ENCODE measurements around the gene FAM124B. TPM values are rescaled to one million over a fixed set of nuclear protein-coding genes. Genes with fewer than 3 reads are reported as not detected.

FAM124B gene
- total RNA-seq, 3 donors from 2014 or later = 2.6 to 7.9 (median 3.5) TPM

DNA sequence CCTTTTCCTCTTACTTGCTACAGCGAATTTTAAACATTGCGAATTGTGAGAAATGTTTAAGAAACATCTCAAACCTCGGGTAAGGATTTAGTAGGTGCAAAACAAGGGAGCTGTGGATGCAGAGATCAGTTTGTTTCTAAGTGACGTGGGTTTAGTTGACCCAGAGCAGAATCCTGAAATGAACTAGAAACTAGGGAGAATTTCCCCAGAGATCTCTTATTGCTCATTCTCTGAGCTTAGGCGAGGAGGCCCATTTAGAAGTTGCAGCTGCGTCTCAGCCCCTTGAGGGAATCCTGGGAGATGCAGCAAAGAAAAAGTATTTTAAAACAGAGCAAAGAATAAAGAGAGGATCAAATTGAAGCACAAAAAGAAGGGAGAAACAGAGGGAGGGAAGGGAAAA is 29.3 kb downstream of the FAM124B start:
- no peaks in the 10 kb centered on the region for H3K4me1 ChIP-seq
- H3K9me3 ChIP-seq = no peaks in the 10 kb centered on the region
- H3K36me3 ChIP-seq = no peaks in the 10 kb centered on the region
- H3K4me3 ChIP-seq = no peak overlapping the region
- DNase-seq (ENCODE audit: low spot score in 2 of 2) = no peak
- H3K27ac ChIP-seq = no peak overlapping the region
- intact Hi-C loops (cut with DNase I; ENCODE audit: low total_unique reads) = no loop called here
- TF ChIP-seq POLR2A (IDR thresholded peaks at IDR 0.05) (no peak), POLR2AphosphoS5 (IDR thresholded peaks at IDR 0.05) (no peak)
- TF ChIP-seq, protein P1, sequence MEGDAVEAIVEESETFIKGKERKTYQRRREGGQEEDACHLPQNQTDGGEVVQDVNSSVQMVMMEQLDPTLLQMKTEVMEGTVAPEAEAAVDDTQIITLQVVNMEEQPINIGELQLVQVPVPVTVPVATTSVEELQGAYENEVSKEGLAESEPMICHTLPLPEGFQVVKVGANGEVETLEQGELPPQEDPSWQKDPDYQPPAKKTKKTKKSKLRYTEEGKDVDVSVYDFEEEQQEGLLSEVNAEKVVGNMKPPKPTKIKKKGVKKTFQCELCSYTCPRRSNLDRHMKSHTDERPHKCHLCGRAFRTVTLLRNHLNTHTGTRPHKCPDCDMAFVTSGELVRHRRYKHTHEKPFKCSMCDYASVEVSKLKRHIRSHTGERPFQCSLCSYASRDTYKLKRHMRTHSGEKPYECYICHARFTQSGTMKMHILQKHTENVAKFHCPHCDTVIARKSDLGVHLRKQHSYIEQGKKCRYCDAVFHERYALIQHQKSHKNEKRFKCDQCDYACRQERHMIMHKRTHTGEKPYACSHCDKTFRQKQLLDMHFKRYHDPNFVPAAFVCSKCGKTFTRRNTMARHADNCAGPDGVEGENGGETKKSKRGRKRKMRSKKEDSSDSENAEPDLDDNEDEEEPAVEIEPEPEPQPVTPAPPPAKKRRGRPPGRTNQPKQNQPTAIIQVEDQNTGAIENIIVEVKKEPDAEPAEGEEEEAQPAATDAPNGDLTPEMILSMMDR (IDR thresholded peaks at IDR 0.05) = no peak
- H3K27me3 ChIP-seq = no peaks in the 10 kb centered on the region

DNA sequence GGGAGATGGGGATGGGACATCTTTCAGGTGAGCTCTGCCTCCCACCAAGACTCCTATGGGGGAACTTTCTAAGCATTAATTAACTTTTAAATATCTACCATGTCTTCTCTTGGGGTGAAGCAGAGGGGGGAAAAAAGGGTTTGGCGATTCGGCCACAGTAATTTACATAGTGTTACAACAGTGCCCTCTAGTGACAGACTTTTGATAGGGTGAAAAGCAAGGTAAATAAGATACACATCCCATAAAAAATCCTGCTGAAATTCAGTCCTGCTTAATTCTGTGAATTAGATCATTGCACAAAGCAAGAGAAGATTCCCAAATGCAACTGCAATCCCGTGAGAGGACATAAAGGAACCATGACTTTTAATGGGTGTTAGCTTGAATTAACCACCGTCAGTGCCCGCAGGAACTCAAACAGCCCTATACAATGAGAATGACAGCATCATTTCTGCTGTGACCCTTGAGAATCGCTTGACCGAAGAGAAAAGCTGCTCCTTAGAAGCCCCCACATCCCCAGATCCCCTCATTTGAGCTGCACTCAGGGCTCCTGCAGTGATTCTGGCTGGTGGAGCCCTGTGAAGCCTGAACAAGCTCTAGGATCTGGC is 32.8 kb downstream of the FAM124B start:
- intact Hi-C loops (cut with DNase I; ENCODE audit: low total_unique reads) = no loop called here
- H3K27ac ChIP-seq = no peak overlapping the region
- H3K9me3 ChIP-seq = no peaks in the 10 kb centered on the region
- H3K27me3 ChIP-seq = no peaks in the 10 kb centered on the region
- no peak for TF ChIP-seq POLR2AphosphoS5 (IDR thresholded peaks at IDR 0.05)
- TF ChIP-seq POLR2A (IDR thresholded peaks at IDR 0.05) = no peak
- TF ChIP-seq, protein P1 (IDR thresholded peaks at IDR 0.05) = peak in 2 of 3 donors; percentile 43 to 47
- H3K4me1 ChIP-seq = no peaks in the 10 kb centered on the region
- no peak overlapping the region for H3K4me3 ChIP-seq
- no peaks in the 10 kb centered on the region for H3K36me3 ChIP-seq
- no peak for DNase-seq (ENCODE audit: low spot score in 2 of 2)

DNA sequence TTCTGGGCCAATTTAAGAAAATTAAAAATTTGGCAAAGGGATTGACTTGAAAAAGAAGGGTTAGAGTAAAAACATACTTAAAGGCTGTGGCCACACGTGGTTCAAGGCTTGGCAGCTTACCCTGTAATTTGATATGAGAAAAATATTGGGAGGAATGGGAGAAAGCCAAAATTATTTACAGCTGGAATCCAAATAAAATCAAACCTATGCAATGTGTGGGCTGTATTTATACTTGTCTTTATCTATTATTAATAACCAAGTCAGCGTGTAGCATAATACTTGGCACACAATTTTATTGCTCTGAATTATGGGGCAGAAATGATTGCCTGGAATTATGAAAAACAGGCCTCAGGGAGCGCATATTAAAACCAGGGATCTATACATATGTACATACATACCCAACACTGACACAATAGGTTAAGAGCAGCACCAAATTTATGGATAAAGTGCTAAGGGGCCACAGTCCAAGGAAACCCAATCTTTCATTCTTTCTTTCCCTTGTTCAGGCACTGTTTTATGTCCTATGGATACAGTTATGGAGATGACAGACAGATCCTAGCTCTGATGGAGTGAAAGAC is 35.6 kb downstream of the FAM124B start:
- DNase-seq (ENCODE audit: low spot score in 2 of 2) = no peak
- Histone ChIP-seq H3K27ac (no peak overlapping the region), H3K4me3 (no peak overlapping the region), H3K27me3 (no peaks in the 10 kb centered on the region), H3K36me3 (no peaks in the 10 kb centered on the region), H3K4me1 (no peaks in the 10 kb centered on the region), H3K9me3 (no peaks in the 10 kb centered on the region)
- intact Hi-C loops (cut with DNase I; ENCODE audit: low total_unique reads) = no loop called here
- TF ChIP-seq POLR2AphosphoS5 (IDR thresholded peaks at IDR 0.05) (no peak), POLR2A (IDR thresholded peaks at IDR 0.05) (no peak)
- TF ChIP-seq, protein P1 (IDR thresholded peaks at IDR 0.05) = no peak

DNA sequence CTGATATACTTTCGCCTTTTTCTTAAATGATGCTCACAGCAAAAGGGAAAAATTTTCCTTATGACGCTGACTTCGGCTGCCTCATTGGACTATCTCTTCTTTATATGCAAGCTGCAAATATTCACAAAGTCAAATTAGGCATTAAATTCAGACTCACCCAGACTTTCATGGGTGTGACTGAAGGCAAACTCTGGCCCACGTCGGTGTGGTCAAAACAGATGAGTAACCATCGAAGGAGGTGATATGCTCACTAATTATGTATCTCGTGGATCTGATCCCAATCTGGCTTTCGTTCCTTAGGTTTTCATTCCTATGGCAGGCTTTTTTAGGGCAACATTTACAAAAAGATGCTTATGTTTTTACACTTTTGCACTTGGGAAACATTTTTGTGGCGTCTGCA is 36.6 kb downstream of the FAM124B start:
- H3K4me3 ChIP-seq = no peak overlapping the region
- no peak for DNase-seq (ENCODE audit: low spot score in 2 of 2)
- no peaks in the 10 kb centered on the region for H3K27me3 ChIP-seq
- no peak for TF ChIP-seq POLR2AphosphoS5 (IDR thresholded peaks at IDR 0.05)
- no peak for TF ChIP-seq POLR2A (IDR thresholded peaks at IDR 0.05)
- TF ChIP-seq, protein P1 (IDR thresholded peaks at IDR 0.05) = no peak
- H3K27ac ChIP-seq = no peak overlapping the region
- H3K4me1 ChIP-seq = no peaks in the 10 kb centered on the region
- H3K9me3 ChIP-seq = no peaks in the 10 kb centered on the region
- intact Hi-C loops (cut with DNase I; ENCODE audit: low total_unique reads) = no loop called here
- no peaks in the 10 kb centered on the region for H3K36me3 ChIP-seq

DNA sequence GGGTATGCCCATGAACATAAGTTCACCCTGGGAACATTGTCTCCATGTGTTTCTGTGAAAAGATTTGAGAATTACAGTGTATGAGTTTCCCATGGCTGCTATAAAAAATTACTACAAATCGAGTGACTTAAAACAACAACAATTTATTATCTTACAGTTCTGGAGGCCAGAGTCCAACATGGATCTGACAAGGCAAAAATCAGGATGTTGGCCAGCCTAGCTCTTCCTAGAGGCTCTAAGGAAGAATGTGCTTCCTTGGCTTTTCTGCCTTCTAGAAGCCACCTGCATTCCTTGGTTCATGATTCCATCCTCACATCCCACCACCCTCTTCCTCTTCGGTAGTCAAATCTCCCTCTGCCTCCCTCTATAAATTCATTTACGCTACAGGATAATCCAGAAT is 38.6 kb downstream of the FAM124B start:
- DNase-seq (ENCODE audit: low spot score in 2 of 2) = no peak
- Histone ChIP-seq H3K27ac (no peak overlapping the region), H3K9me3 (no peaks in the 10 kb centered on the region), H3K36me3 (no peaks in the 10 kb centered on the region), H3K4me1 (no peaks in the 10 kb centered on the region), H3K4me3 (no peak overlapping the region), H3K27me3 (no peaks in the 10 kb centered on the region)
- intact Hi-C loops (cut with DNase I; ENCODE audit: low total_unique reads) = loop anchor here (5.0 kb wide), 1 partner anchor 284 kb away; no protein-coding TSS in a partner anchor
- no peak for TF ChIP-seq POLR2A (IDR thresholded peaks at IDR 0.05)
- TF ChIP-seq POLR2AphosphoS5 (IDR thresholded peaks at IDR 0.05) = no peak
- TF ChIP-seq, protein P1 (IDR thresholded peaks at IDR 0.05) = no peak

Measured in breast epithelium (tissue), 4 donors.